Measurements from ENCODE around the gene SPSB1.

Gene SPSB1

DNA sequence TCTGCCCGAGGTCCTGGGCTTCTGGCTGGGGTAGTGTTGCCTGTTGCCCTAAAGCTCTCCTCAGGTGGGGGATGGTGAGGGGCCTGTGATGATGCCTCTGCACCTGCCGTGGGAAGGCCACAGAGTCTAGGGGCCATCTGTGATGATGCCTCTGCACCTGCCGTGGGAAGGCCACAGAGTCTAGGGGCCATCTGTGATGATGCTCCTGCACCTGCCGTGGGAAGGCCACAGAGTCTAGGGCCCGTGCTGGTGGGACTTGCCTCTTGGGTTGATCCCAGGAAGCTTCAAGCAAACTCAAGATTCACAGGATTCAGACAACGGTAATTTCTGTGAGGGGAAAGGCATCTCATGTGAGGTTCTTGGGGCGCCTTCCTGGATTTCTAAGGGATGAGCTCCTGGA lies 17.3 kb downstream of the SPSB1 start:
- no peak for DNase-seq (ENCODE audit: low spot score)
- no peaks in the 10 kb centered on the region for H3K9me3 ChIP-seq (ENCODE audit: severe bottlenecking)
- ATAC-seq (ENCODE audit: low read depth) = no peak
- H3K4me3 ChIP-seq (ENCODE audit: severe bottlenecking) = no peak overlapping the region
- TF ChIP-seq, protein P1, sequence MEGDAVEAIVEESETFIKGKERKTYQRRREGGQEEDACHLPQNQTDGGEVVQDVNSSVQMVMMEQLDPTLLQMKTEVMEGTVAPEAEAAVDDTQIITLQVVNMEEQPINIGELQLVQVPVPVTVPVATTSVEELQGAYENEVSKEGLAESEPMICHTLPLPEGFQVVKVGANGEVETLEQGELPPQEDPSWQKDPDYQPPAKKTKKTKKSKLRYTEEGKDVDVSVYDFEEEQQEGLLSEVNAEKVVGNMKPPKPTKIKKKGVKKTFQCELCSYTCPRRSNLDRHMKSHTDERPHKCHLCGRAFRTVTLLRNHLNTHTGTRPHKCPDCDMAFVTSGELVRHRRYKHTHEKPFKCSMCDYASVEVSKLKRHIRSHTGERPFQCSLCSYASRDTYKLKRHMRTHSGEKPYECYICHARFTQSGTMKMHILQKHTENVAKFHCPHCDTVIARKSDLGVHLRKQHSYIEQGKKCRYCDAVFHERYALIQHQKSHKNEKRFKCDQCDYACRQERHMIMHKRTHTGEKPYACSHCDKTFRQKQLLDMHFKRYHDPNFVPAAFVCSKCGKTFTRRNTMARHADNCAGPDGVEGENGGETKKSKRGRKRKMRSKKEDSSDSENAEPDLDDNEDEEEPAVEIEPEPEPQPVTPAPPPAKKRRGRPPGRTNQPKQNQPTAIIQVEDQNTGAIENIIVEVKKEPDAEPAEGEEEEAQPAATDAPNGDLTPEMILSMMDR (IDR thresholded peaks at IDR 0.05; ENCODE audit: poor library complexity, severe bottlenecking) = no peak
- H3K27ac ChIP-seq (ENCODE audit: poor library complexity, severe bottlenecking) = no peak overlapping the region
- no peaks in the 10 kb centered on the region for H3K4me1 ChIP-seq (ENCODE audit: insufficient read depth, poor library complexity, severe bottlenecking)
- no peaks in the 10 kb centered on the region for H3K27me3 ChIP-seq (ENCODE audit: insufficient read depth, poor library complexity, severe bottlenecking)
- H3K36me3 ChIP-seq (ENCODE audit: low read depth) = no peaks in the 10 kb centered on the region

- Histone ChIP-seq H3K4me1 (ENCODE audit: insufficient read depth, poor library complexity, severe bottlenecking) (no peaks in the 10 kb centered on the region), H3K27ac (ENCODE audit: poor library complexity, severe bottlenecking) (no peak overlapping the region), H3K4me3 (ENCODE audit: severe bottlenecking) (no peak overlapping the region), H3K36me3 (ENCODE audit: low read depth) (no peaks in the 10 kb centered on the region), H3K27me3 (ENCODE audit: insufficient read depth, poor library complexity, severe bottlenecking) (no peaks in the 10 kb centered on the region), H3K9me3 (ENCODE audit: severe bottlenecking) (no peaks in the 10 kb centered on the region)
- ATAC-seq (ENCODE audit: low read depth) = no peak
- DNase-seq (ENCODE audit: low spot score) = no peak
- TF ChIP-seq, protein P1 (IDR thresholded peaks at IDR 0.05; ENCODE audit: poor library complexity, severe bottlenecking) = no peak
Observed at GRCh38 chr1:9311029-9311428, 18.3 kb downstream of the SPSB1 start.

DNA sequence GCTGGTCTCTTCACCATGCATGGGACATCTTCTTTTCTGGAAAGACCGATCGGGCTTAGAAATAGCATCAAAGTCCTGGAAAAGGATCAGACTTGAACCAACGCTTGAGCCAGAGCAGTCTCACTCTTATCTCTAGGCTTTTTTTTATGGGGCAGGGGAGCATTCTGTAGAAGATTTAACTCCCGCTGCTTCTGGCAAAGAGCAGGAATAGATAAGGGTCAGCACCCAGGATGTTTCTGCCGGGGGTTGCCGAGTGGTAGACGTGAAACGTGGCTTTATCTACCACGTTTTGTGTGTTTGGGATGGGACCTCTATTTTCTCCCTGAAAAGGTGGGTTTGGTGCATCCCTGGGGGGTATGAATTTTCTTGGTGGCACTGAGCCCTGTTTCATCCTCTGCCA lies 18.8 kb downstream of the SPSB1 start:
- Histone ChIP-seq H3K9me3 (ENCODE audit: severe bottlenecking) (no peaks in the 10 kb centered on the region), H3K27me3 (ENCODE audit: insufficient read depth, poor library complexity, severe bottlenecking) (no peaks in the 10 kb centered on the region), H3K36me3 (ENCODE audit: low read depth) (no peaks in the 10 kb centered on the region), H3K4me1 (ENCODE audit: insufficient read depth, poor library complexity, severe bottlenecking) (no peaks in the 10 kb centered on the region), H3K27ac (ENCODE audit: poor library complexity, severe bottlenecking) (no peak overlapping the region), H3K4me3 (ENCODE audit: severe bottlenecking) (no peak overlapping the region)
- DNase-seq (ENCODE audit: low spot score) (no peak), ATAC-seq (ENCODE audit: low read depth) (no peak)
- TF ChIP-seq, protein P1 (IDR thresholded peaks at IDR 0.05; ENCODE audit: poor library complexity, severe bottlenecking) = no peak

DNA sequence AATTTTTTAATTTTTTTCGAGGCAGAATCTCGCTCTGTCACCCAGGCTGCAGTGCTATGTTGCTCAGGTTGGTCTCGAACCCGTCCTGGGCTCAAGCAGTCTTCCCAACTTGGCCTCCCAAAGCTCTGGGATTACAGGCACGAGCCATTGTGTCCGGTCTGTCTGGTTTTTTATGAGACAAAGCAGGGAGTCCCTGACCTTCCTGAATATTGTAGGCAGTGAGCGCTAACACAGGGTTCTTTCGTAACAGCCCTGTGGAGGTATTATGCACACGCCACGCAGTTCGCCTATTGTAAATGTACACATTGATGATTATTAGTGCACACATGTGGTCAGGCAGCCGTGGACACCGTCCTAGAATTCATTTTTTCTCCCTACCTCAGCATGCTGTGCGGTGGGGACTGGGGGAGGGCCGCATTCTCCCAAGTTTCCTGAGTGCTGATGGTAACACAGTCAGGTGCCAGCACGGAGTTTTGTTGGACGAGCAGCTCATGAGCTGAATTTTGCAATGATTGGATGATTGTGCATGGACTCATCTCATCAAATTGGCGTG lies 19.6 kb downstream of the SPSB1 start:
- DNase-seq (ENCODE audit: low spot score) = no peak
- Histone ChIP-seq H3K27me3 (ENCODE audit: insufficient read depth, poor library complexity, severe bottlenecking) (no peaks in the 10 kb centered on the region), H3K36me3 (ENCODE audit: low read depth) (no peaks in the 10 kb centered on the region), H3K9me3 (ENCODE audit: severe bottlenecking) (no peaks in the 10 kb centered on the region), H3K27ac (ENCODE audit: poor library complexity, severe bottlenecking) (no peak overlapping the region), H3K4me3 (ENCODE audit: severe bottlenecking) (no peak overlapping the region), H3K4me1 (ENCODE audit: insufficient read depth, poor library complexity, severe bottlenecking) (peaks cover under 1% of the 10 kb centered on the region)
- no peak for ATAC-seq (ENCODE audit: low read depth)
- TF ChIP-seq, protein P1 (IDR thresholded peaks at IDR 0.05; ENCODE audit: poor library complexity, severe bottlenecking) = no peak

GRCh38 chr1:9313576-9313975 lies 20.9 kb downstream of the SPSB1 start:
- H3K4me1 ChIP-seq (ENCODE audit: insufficient read depth, poor library complexity, severe bottlenecking) = peaks cover 9% of the 10 kb centered on the region
- DNase-seq (ENCODE audit: low spot score) = no peak
- no peak for ATAC-seq (ENCODE audit: low read depth)

More at GRCh38 chr1:9313576-9313975, 20.9 kb downstream of the SPSB1 start:
- H3K36me3 ChIP-seq (ENCODE audit: low read depth) = no peaks in the 10 kb centered on the region
- H3K4me3 ChIP-seq (ENCODE audit: severe bottlenecking) = no peak overlapping the region
- no peaks in the 10 kb centered on the region for H3K27me3 ChIP-seq (ENCODE audit: insufficient read depth, poor library complexity, severe bottlenecking)
- TF ChIP-seq, protein P1 (IDR thresholded peaks at IDR 0.05; ENCODE audit: poor library complexity, severe bottlenecking) = no peak
- no peaks in the 10 kb centered on the region for H3K9me3 ChIP-seq (ENCODE audit: severe bottlenecking)
- H3K27ac ChIP-seq (ENCODE audit: poor library complexity, severe bottlenecking) = no peak overlapping the region
